ENCODE data around the gene LINS1. TPM values are rescaled to one million over a fixed set of nuclear protein-coding genes. Genes with fewer than 3 reads are reported as not detected.
"Not testable (repeated sequence)": the region's sequence is repeated elsewhere in the genome, so short reads cannot be mapped to it uniquely, and the experiment has no call there.

LINS1 gene
- total and polyA plus RNA-seq, 2 of the 8 experiments (the other 6 are each of a cell fraction or from before 2014, with no cell fraction given): 4.2 to 8.1 TPM

GRCh38 chr15:100591163-100591562 is 10.8 kb downstream of the LINS1 start:
- H3K14ac ChIP-seq (ENCODE audit: insufficient read length); POLR2A ChIA-PET (ENCODE audit: partially characterized antibody); H3K79me1 ChIP-seq (ENCODE audit: low read depth, low read length); H3K23ac ChIP-seq (ENCODE audit: insufficient read length); H3K23me2 ChIP-seq (ENCODE audit: low read depth, low read length); H3K9ac ChIP-seq (replicated peaks in 1 of 4; ENCODE audit: extremely low read depth in 1 of 4, low read depth in 3 of 4, low read length in 3 of 4); H2BK15ac ChIP-seq (ENCODE audit: low read length); H3K36me3 ChIP-seq (ENCODE audit: control insufficient read depth in 2 of 4, insufficient read depth in 4 of 4, low read length in 3 of 4); H3K18ac ChIP-seq (ENCODE audit: extremely low read depth, low read length); H4K5ac ChIP-seq (ENCODE audit: insufficient read length, low read depth, low read length); H3K4me2 ChIP-seq (ENCODE audit: insufficient read depth in 1 of 2, low read depth in 2 of 2, low read length in 2 of 2); H3K56ac ChIP-seq (replicated peaks; ENCODE audit: insufficient read length, low read depth, low read length); H2BK12ac ChIP-seq (ENCODE audit: low read depth, low read length); H3K27ac ChIP-seq (ENCODE audit: low read depth, low read length); H3K4me3 ChIP-seq (ENCODE audit: extremely low read depth in 1 of 4, insufficient read depth in 2 of 4, low read depth in 3 of 4, low read length in 4 of 4); H3K4ac ChIP-seq (replicated peaks; ENCODE audit: insufficient read length, low read depth, low read length); H2BK120ac ChIP-seq (replicated peaks; ENCODE audit: low read depth, low read length); H2AK5ac ChIP-seq (ENCODE audit: low read depth, low read length); H3K79me2 ChIP-seq (ENCODE audit: control insufficient read depth in 1 of 2, insufficient read depth in 2 of 2, low read length in 2 of 2); H3K4me1 ChIP-seq (replicated peaks in 1 of 4; ENCODE audit: control insufficient read depth in 3 of 4, insufficient read depth in 4 of 4, low read length in 3 of 4); H4K20me1 ChIP-seq (replicated peaks in 1 of 2; ENCODE audit: control insufficient read depth in 1 of 2, insufficient read depth in 2 of 2, low read length in 2 of 2); H2AFZ ChIP-seq (ENCODE audit: low read length); H2BK5ac ChIP-seq (ENCODE audit: low read depth, low read length); H4K8ac ChIP-seq (ENCODE audit: extremely low read depth, insufficient read depth, low read length); H3K27me3 ChIP-seq (replicated peaks in 1 of 4; ENCODE audit: control insufficient read depth in 3 of 4, extremely low read depth in 1 of 4, insufficient read depth in 3 of 4, low read length in 3 of 4); H2BK20ac ChIP-seq (ENCODE audit: low read length); H4K91ac ChIP-seq (replicated peaks; ENCODE audit: insufficient read length, low read length); FAIRE-seq; DNase-seq (ENCODE audit: low read depth in 1 of 2, low spot score in 2 of 2): not testable (repeated sequence)
- CTCF ChIA-PET (ENCODE audit: partially characterized antibody): interaction anchor here (0.7 kb wide), 1 partner anchor 242 kb away, joined by 3 read pairs; no protein-coding TSS in a partner anchor
- peaks cover 38 to 42% of the 10 kb centered on the region in 2 experiments for H3K9me3 ChIP-seq (ENCODE audit: insufficient read depth in 2 of 2, low read depth in 1 of 2, low read length in 1 of 2)
- 100% methylated on average over 2 of the region's 2 CpGs; no CpG with 5 or more reads in 1 of the 2 experiments for WGBS, 2 experiments (ENCODE audit: extremely low coverage in 1 of 2, insufficient coverage in 1 of 2, insufficient read length in 1 of 2, insufficient replicate concordance in 2 of 2, low coverage in 1 of 2, low lambda C conversion rate in 2 of 2, missing lambda C conversion rate in 1 of 2)

Data from H1 (cell line).